HCT116 (cell line): ENCODE measurements around the gene TRIM9. TPM values are rescaled to one million over a fixed set of nuclear protein-coding genes. Genes with fewer than 3 reads are reported as not detected.

Source experiments
- ATAC-seq: fragments of 200-7000 bp; cut with Tn5 transposase; 2 replicates; pipeline ENCODE4 v1.9.1; 2020; ENCODE audit warnings: mild to moderate bottlenecking, moderate library complexity
- BruUV-seq: library from RNA; stranded (reverse); fragments of 400-500 nt; replicated peaks from 2 replicates; lab custom pipeline; 2021; lab: Mats Ljungman, UMichigan
- CTCF ChIA-PET: fragments of 300-600 bp; sonication (Branson Sonifier 250); formaldehyde crosslinking; loops from one replicate; lab custom pipeline; 2021; ENCODE audit warnings: antibody characterized with exemption; lab: Charles Lee
- POLR2A ChIA-PET: fragments of 300-600, 350-600 bp; sonication (Branson Sonifier 250); formaldehyde crosslinking; loops from one replicate; lab custom pipeline; 2021; ENCODE audit warnings: antibody characterized with exemption; lab: Charles Lee
- RAD21 ChIA-PET, 2 experiments: fragments of 300-600 bp; sonication (Branson Sonifier 250); formaldehyde crosslinking; loops; one replicate each; lab custom pipeline; 2023; ENCODE audit warnings: low total read pairs in 2 of 2; ENCODE audit not compliant: uncharacterized antibody in 2 of 2, unreplicated experiment in 2 of 2, low non-redundant PET in 1 of 2; lab: Charles Lee
- DNase-seq: peaks from one replicate; pipeline ENCODE4 v3.0.0-alpha.2; 2010; ENCODE audit warnings: low read depth, low spot score
- H2AFZ ChIP-seq: fragments of 200-600 bp; shearing (Covaris generic), sonication (generic); 2 replicates; pipeline ENCODE4 v1.6.1; 2017; ENCODE audit warnings: low read depth, mixed run types, mixed read lengths, antibody characterized with exemption, low read length; ENCODE audit not compliant: poor library complexity, severe bottlenecking
- H3K27ac ChIP-seq: 2 replicates; pipeline ENCODE4 v1.5.1; 2012; ENCODE audit warnings: low read depth, low read length
- H3K27me3 ChIP-seq: fragments of 200-600 bp; sonication (generic); 2 replicates; pipeline ENCODE4 v1.6.1; 2016; ENCODE audit warnings: mixed run types, low read length, mixed read lengths; ENCODE audit not compliant: insufficient read depth
- H3K36me3 ChIP-seq, 2 experiments: fragments of 200-500 bp in 1 of 2; fragments of 200-600 bp in 1 of 2; sonication (Bioruptor generic) in 1 of 2; sonication (generic) in 1 of 2; 2 replicates each; pipeline versions ENCODE4 v1.5.1 to v1.6.1; 2014 to 2016; ENCODE audit warnings: low read length in 2 of 2, inconsistent platforms in 1 of 2, mixed read lengths in 1 of 2, mixed run types in 1 of 2; ENCODE audit not compliant: insufficient read depth in 2 of 2, control insufficient read depth in 1 of 2
- H3K4me1 ChIP-seq, 2 experiments: fragments of 200-600 bp in 1 of 2; sonication (generic) in 1 of 2; 2 replicates each; pipeline versions ENCODE4 v1.5.1 to v1.6.1; 2012 to 2017; ENCODE audit warnings: low read length in 2 of 2, inconsistent platforms in 1 of 2, mild to moderate bottlenecking in 1 of 2, mixed read lengths in 1 of 2, mixed run types in 1 of 2, moderate library complexity in 1 of 2; ENCODE audit not compliant: insufficient read depth in 2 of 2, control insufficient read depth in 1 of 2
- H3K4me2 ChIP-seq: fragments of 200-600 bp; sonication (generic); 2 replicates; pipeline ENCODE4 v1.6.1; 2017; ENCODE audit warnings: mixed run types, low read length, mixed read lengths
- H3K4me3 ChIP-seq, 2 experiments: fragments of 200-600 bp in 1 of 2; sonication (generic) in 1 of 2; replicated peaks in 1 of 2; 2 replicates each; pipeline ENCODE4 v1.5.1; 2011 to 2016; ENCODE audit warnings: low read length in 2 of 2, control low read depth in 1 of 2, low read depth in 1 of 2, mild to moderate bottlenecking in 1 of 2, mixed read lengths in 1 of 2, mixed run types in 1 of 2
- H3K79me2 ChIP-seq: fragments of 200-600 bp; sonication (generic); 2 replicates; pipeline ENCODE4 v1.6.1; 2017; ENCODE audit warnings: mild to moderate bottlenecking, mixed run types, low read length, moderate library complexity, mixed read lengths; ENCODE audit not compliant: insufficient read depth
- H3K9ac ChIP-seq: fragments of 200-600 bp; sonication (generic); 2 replicates; pipeline ENCODE4 v1.6.1; 2016; ENCODE audit warnings: low read length, mixed read lengths
- H3K9me2 ChIP-seq: fragments of 200-600 bp; sonication (generic), shearing (Covaris generic); 2 replicates; pipeline ENCODE4 v1.6.1; 2017; ENCODE audit warnings: mixed run types, mild to moderate bottlenecking, moderate library complexity; ENCODE audit not compliant: insufficient read depth
- H3K9me3 ChIP-seq, 2 experiments: fragments of 200-500 bp in 1 of 2; fragments of 200-600 bp in 1 of 2; sonication (Bioruptor generic) in 1 of 2; sonication (generic) in 1 of 2; 2 replicates each; pipeline ENCODE4 v1.6.1; 2014 to 2017; ENCODE audit warnings: low read length in 2 of 2, mixed read lengths in 2 of 2, inconsistent platforms in 1 of 2, low read depth in 1 of 2, mild to moderate bottlenecking in 1 of 2, mixed run types in 1 of 2, moderate library complexity in 1 of 2; ENCODE audit not compliant: control insufficient read depth in 1 of 2, insufficient read depth in 1 of 2
- H4K20me1 ChIP-seq: fragments of 200-600 bp; sonication (generic), shearing (Covaris generic); 2 replicates; pipeline ENCODE4 v1.6.1; 2017; ENCODE audit warnings: mixed run types, mild to moderate bottlenecking, moderate library complexity; ENCODE audit not compliant: insufficient read depth
- CBX3 ChIP-seq: IDR thresholded peaks from 2 replicates; pipeline ENCODE4 v1.6.1; 2012; ENCODE audit warnings: low read depth
- ELF1 ChIP-seq: IDR thresholded peaks from 2 replicates; pipeline ENCODE4 v1.6.1; 2012; ENCODE audit warnings: low read depth, borderline replicate concordance
- EZH2 ChIP-seq: fragments of 200-600 bp; sonication (generic); IDR thresholded peaks from 2 replicates; pipeline ENCODE4 v1.6.1; 2017; ENCODE audit warnings: antibody characterized with exemption, mixed run types
- FOSL1 ChIP-seq: IDR thresholded peaks from 2 replicates; pipeline ENCODE4 v1.6.1; 2012; ENCODE audit warnings: low read depth
- JUND ChIP-seq: IDR thresholded peaks from 2 replicates; pipeline ENCODE4 v1.6.1; 2012
- POLR2A ChIP-seq: IDR thresholded peaks from 2 replicates; pipeline ENCODE4 v1.7.0; 2011; ENCODE audit warnings: borderline replicate concordance; ENCODE audit not compliant: insufficient read depth, insufficient read length; ENCODE audit errors: extremely low read depth
- POLR2AphosphoS5 ChIP-seq: IDR thresholded peaks from 2 replicates; pipeline ENCODE4 v1.6.1; 2011; ENCODE audit warnings: mild to moderate bottlenecking, low read depth, low read length, moderate library complexity
- RAD21 ChIP-seq: IDR thresholded peaks from 2 replicates; pipeline ENCODE4 v1.6.1; 2012; ENCODE audit warnings: low read depth, mild to moderate bottlenecking
- SP1 ChIP-seq: IDR thresholded peaks from 2 replicates; pipeline ENCODE4 v1.6.1; 2012; ENCODE audit warnings: low read depth
- YY1 ChIP-seq: IDR thresholded peaks from 2 replicates; pipeline ENCODE4 v1.6.1; 2011; ENCODE audit warnings: low read length, low read depth, moderate library complexity, mild to moderate bottlenecking; ENCODE audit not compliant: insufficient replicate concordance; ENCODE audit errors: extremely low read depth
- ZFX ChIP-seq: fragments of 450-650 bp; IDR thresholded peaks from 2 replicates; pipeline ENCODE4 v1.6.1; 2017
- intact Hi-C: fragments of 100-400 bp; cut with micrococcal nuclease; formaldehyde crosslinking; loops from 2 replicates; pipeline ENCODE4 v1.10.0; 2022
- total RNA-seq: library from RNA; stranded (reverse); gene quantifications from one replicate; pipeline ENCODE4 v1.2.1, GENCODE V29; 2021; ENCODE audit not compliant: unreplicated experiment
- TF ChIP-seq, protein P1 (sequence below): IDR thresholded peaks from 2 replicates; pipeline ENCODE4 v1.6.1; 2011; ENCODE audit warnings: mild to moderate bottlenecking, low read length, moderate library complexity; ENCODE audit not compliant: insufficient replicate concordance; ENCODE audit errors: extremely low read depth
- TF ChIP-seq, protein P2 (sequence below): IDR thresholded peaks from 2 replicates; pipeline ENCODE4 v1.6.1; 2012; ENCODE audit warnings: low read depth
- TF ChIP-seq, protein P3 (sequence below), 3 experiments: fragments of 200-600 bp in 1 of 3; sonication (generic) in 1 of 3; IDR thresholded peaks in 2 of 3; conservative IDR thresholded peaks in 1 of 3; 2 replicates each; pipeline ENCODE4 v1.5.1; 2012 to 2017; ENCODE audit warnings: low read depth in 2 of 3, low read length in 2 of 3, antibody characterized with exemption in 1 of 3, borderline replicate concordance in 1 of 3, control low read depth in 1 of 3, mild to moderate bottlenecking in 1 of 3, mixed read lengths in 1 of 3, mixed run types in 1 of 3, moderate library complexity in 1 of 3; ENCODE audit not compliant: insufficient read depth in 1 of 3

The TRIM9 gene
- total RNA-seq, 1 experiment from 2014 or later, result 4.6 TPM

DNA sequence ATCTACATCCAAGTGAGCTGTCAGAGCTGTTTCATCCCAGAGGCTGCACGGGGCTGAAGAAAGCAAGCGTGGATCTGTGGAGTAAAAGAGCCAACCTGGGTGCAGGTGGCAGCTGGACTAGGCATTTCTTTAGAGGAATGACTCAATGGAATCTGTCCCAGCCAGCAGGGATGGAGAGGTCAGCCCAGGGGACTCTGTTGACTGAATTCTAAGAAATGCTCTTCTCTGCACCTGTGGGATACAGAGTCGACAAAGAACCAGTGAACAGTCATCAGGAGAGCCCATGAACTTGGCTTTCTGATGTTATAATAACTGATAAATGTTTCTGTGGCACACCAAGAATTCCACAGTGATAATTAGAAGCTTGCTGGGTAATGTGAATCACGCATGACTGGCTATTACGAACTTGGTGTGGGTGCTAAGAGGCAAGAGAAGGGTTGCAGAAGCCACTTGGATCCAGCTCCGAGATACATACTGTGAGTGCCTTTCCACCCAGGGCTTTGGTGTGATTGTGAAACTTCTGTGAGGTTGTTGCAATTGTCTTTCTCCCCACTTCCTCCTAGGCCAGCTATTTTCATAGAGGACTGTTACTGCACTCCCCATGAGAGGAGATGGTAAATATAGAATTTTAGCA is 166.8 kb downstream of the TRIM9 start:
- Histone ChIP-seq H3K36me3 (peaks cover 52 to 54% of the 10 kb centered on the region in 2 experiments), H4K20me1 (no peaks in the 10 kb centered on the region), H3K79me2 (peaks cover 9% of the 10 kb centered on the region; the same call in 1 of the 2 replicates), H3K9me3 (no peaks in the 10 kb centered on the region), H3K4me2 (no peak overlapping the region), H2AFZ (no peak overlapping the region), H3K4me3 (no peak overlapping the region), H3K9me2 (no peaks in the 10 kb centered on the region), H3K27me3 (no peaks in the 10 kb centered on the region), H3K4me1 (no peaks in the 10 kb centered on the region), H3K27ac (no peak overlapping the region), H3K9ac (no peak overlapping the region)
- no peak for TF ChIP-seq SP1
- TF ChIP-seq, protein P1, sequence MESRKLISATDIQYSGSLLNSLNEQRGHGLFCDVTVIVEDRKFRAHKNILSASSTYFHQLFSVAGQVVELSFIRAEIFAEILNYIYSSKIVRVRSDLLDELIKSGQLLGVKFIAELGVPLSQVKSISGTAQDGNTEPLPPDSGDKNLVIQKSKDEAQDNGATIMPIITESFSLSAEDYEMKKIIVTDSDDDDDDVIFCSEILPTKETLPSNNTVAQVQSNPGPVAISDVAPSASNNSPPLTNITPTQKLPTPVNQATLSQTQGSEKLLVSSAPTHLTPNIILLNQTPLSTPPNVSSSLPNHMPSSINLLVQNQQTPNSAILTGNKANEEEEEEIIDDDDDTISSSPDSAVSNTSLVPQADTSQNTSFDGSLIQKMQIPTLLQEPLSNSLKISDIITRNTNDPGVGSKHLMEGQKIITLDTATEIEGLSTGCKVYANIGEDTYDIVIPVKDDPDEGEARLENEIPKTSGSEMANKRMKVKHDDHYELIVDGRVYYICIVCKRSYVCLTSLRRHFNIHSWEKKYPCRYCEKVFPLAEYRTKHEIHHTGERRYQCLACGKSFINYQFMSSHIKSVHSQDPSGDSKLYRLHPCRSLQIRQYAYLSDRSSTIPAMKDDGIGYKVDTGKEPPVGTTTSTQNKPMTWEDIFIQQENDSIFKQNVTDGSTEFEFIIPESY, result no peak
- no peak for TF ChIP-seq YY1
- TF ChIP-seq POLR2A, result no peak
- TF ChIP-seq FOSL1, result no peak
- no peak for TF ChIP-seq JUND
- TF ChIP-seq RAD21, result no peak
- TF ChIP-seq CBX3, result no peak
- TF ChIP-seq EZH2, result no peak
- TF ChIP-seq POLR2AphosphoS5, result no peak
- TF ChIP-seq, protein P2, sequence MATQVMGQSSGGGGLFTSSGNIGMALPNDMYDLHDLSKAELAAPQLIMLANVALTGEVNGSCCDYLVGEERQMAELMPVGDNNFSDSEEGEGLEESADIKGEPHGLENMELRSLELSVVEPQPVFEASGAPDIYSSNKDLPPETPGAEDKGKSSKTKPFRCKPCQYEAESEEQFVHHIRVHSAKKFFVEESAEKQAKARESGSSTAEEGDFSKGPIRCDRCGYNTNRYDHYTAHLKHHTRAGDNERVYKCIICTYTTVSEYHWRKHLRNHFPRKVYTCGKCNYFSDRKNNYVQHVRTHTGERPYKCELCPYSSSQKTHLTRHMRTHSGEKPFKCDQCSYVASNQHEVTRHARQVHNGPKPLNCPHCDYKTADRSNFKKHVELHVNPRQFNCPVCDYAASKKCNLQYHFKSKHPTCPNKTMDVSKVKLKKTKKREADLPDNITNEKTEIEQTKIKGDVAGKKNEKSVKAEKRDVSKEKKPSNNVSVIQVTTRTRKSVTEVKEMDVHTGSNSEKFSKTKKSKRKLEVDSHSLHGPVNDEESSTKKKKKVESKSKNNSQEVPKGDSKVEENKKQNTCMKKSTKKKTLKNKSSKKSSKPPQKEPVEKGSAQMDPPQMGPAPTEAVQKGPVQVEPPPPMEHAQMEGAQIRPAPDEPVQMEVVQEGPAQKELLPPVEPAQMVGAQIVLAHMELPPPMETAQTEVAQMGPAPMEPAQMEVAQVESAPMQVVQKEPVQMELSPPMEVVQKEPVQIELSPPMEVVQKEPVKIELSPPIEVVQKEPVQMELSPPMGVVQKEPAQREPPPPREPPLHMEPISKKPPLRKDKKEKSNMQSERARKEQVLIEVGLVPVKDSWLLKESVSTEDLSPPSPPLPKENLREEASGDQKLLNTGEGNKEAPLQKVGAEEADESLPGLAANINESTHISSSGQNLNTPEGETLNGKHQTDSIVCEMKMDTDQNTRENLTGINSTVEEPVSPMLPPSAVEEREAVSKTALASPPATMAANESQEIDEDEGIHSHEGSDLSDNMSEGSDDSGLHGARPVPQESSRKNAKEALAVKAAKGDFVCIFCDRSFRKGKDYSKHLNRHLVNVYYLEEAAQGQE, result no peak
- no peak for TF ChIP-seq ZFX
- TF ChIP-seq, protein P3, sequence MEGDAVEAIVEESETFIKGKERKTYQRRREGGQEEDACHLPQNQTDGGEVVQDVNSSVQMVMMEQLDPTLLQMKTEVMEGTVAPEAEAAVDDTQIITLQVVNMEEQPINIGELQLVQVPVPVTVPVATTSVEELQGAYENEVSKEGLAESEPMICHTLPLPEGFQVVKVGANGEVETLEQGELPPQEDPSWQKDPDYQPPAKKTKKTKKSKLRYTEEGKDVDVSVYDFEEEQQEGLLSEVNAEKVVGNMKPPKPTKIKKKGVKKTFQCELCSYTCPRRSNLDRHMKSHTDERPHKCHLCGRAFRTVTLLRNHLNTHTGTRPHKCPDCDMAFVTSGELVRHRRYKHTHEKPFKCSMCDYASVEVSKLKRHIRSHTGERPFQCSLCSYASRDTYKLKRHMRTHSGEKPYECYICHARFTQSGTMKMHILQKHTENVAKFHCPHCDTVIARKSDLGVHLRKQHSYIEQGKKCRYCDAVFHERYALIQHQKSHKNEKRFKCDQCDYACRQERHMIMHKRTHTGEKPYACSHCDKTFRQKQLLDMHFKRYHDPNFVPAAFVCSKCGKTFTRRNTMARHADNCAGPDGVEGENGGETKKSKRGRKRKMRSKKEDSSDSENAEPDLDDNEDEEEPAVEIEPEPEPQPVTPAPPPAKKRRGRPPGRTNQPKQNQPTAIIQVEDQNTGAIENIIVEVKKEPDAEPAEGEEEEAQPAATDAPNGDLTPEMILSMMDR (IDR thresholded peaks at IDR 0.05 in 2 of 3, conservative IDR thresholded peaks at IDR 0.05 in 1 of 3; ENCODE audit: borderline replicate concordance in 1 of 3, insufficient read depth in 1 of 3, low read depth in 2 of 3, low read length in 2 of 3), result no peak
- TF ChIP-seq ELF1, result no peak
- intact Hi-C loops, result no loop called here
- ChIA-PET POLR2A (no interaction called here), CTCF (no interaction called here), RAD21 (no interaction called here)
- DNase-seq (no peak), ATAC-seq (no peak)
- BruUV-seq, result no TSS peak
